Measurements from ENCODE around the gene SRPK2.

The SRPK2 gene

DNA sequence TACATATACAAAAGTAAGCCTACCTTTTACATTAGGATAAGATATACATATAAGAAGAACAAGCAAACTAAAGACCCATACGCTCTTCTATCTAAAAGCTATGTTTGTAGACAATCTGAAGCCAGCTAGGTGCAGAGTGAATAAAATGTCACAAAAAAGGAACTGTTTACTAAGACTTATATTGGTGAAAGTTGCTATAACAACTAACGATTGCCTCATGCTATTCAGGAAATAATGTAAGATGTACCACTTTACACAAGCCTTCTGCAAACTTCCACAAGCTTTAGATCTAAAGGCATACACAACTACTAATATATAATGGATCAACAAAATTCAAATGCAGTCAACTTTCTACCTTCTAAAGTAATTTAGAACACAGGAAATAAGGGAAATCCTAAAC lies 175.1 kb downstream of the SRPK2 start:
- DNase-seq (ENCODE audit: low spot score) (no peak), ATAC-seq (ENCODE audit: low read depth) (no peak)
- H3K4me3 ChIP-seq (ENCODE audit: severe bottlenecking): no peak overlapping the region
- H3K27ac ChIP-seq (ENCODE audit: poor library complexity, severe bottlenecking): no peak overlapping the region
- TF ChIP-seq CTCF (IDR thresholded peaks at IDR 0.05; ENCODE audit: poor library complexity, severe bottlenecking): no peak
- peaks cover 2% of the 10 kb centered on the region for H3K9me3 ChIP-seq (ENCODE audit: severe bottlenecking)
- peaks cover 19% of the 10 kb centered on the region for H3K4me1 ChIP-seq (ENCODE audit: insufficient read depth, poor library complexity, severe bottlenecking)
- no peaks in the 10 kb centered on the region for H3K36me3 ChIP-seq (ENCODE audit: low read depth)
- H3K27me3 ChIP-seq (ENCODE audit: insufficient read depth, poor library complexity, severe bottlenecking): no peaks in the 10 kb centered on the region

DNA sequence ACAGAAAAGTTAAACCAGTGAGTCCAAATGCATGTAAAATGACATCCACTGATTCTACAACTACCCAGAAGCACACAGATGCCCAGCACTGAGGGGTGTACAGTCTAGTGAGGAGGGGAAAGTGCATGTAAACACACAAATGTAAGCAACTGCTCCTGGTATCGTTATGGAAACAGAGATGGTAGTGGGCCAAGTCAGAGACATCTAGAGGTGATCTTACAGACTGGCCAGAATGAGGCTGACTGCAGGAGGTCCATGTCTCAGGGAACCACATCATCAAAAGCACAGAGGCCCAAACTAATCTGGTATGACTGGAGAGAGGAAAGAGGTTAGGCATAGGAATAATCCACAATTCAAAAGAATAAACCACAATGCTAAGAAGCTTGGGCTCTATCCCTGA lies 176.5 kb downstream of the SRPK2 start:
- Histone ChIP-seq H3K4me3 (ENCODE audit: severe bottlenecking) (no peak overlapping the region), H3K4me1 (ENCODE audit: insufficient read depth, poor library complexity, severe bottlenecking) (peaks cover 5% of the 10 kb centered on the region), H3K27ac (ENCODE audit: poor library complexity, severe bottlenecking) (no peak overlapping the region), H3K27me3 (ENCODE audit: insufficient read depth, poor library complexity, severe bottlenecking) (no peaks in the 10 kb centered on the region), H3K9me3 (ENCODE audit: severe bottlenecking) (peaks cover 2% of the 10 kb centered on the region), H3K36me3 (ENCODE audit: low read depth) (no peaks in the 10 kb centered on the region)
- ATAC-seq (ENCODE audit: low read depth): no peak
- TF ChIP-seq CTCF (IDR thresholded peaks at IDR 0.05; ENCODE audit: poor library complexity, severe bottlenecking): no peak
- no peak for DNase-seq (ENCODE audit: low spot score)

DNA sequence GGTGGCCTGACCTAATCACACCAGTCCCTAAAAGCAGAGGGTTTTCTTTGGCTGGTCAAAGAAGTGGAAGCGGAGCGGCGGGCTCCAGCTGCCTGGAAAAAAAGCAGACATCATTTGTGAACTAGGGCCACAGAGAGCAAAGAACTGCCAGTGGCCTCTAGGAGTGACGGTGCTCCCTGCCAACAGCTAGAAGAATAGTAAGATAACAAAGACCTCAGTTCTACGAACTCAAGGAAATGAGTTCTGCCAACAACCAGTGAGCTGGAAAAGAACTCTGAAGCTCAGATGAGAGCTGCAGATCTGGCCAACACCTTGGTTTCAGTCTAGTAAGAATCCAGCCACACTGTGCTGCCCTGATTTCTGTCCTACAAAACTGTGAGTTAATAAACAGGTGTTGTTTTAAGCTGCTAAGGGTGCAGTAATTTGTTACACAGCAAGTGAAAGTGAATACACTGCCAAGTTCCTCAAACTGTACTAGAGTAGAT lies 178.0 kb downstream of the SRPK2 start:
- TF ChIP-seq CTCF (IDR thresholded peaks at IDR 0.05; ENCODE audit: poor library complexity, severe bottlenecking): no peak
- H3K4me1 ChIP-seq (ENCODE audit: insufficient read depth, poor library complexity, severe bottlenecking): no peaks in the 10 kb centered on the region
- no peak overlapping the region for H3K27ac ChIP-seq (ENCODE audit: poor library complexity, severe bottlenecking)
- ATAC-seq (ENCODE audit: low read depth) (no peak), DNase-seq (ENCODE audit: low spot score) (no peak)
- H3K9me3 ChIP-seq (ENCODE audit: severe bottlenecking): peaks cover 2% of the 10 kb centered on the region
- no peaks in the 10 kb centered on the region for H3K36me3 ChIP-seq (ENCODE audit: low read depth)
- no peaks in the 10 kb centered on the region for H3K27me3 ChIP-seq (ENCODE audit: insufficient read depth, poor library complexity, severe bottlenecking)
- no peak overlapping the region for H3K4me3 ChIP-seq (ENCODE audit: severe bottlenecking)

- H3K4me3 ChIP-seq (ENCODE audit: severe bottlenecking): no peak overlapping the region
- TF ChIP-seq CTCF (IDR thresholded peaks at IDR 0.05; ENCODE audit: poor library complexity, severe bottlenecking): no peak
- no peaks in the 10 kb centered on the region for H3K36me3 ChIP-seq (ENCODE audit: low read depth)
- no peak for ATAC-seq (ENCODE audit: low read depth)
- H3K9me3 ChIP-seq (ENCODE audit: severe bottlenecking): peaks cover 2% of the 10 kb centered on the region
- no peak overlapping the region for H3K27ac ChIP-seq (ENCODE audit: poor library complexity, severe bottlenecking)
- no peaks in the 10 kb centered on the region for H3K27me3 ChIP-seq (ENCODE audit: insufficient read depth, poor library complexity, severe bottlenecking)
- DNase-seq (ENCODE audit: low spot score): no peak
- H3K4me1 ChIP-seq (ENCODE audit: insufficient read depth, poor library complexity, severe bottlenecking): no peaks in the 10 kb centered on the region
Measured at GRCh38 chr7:105209870-105210269, 178.9 kb downstream of the SRPK2 start.

DNA sequence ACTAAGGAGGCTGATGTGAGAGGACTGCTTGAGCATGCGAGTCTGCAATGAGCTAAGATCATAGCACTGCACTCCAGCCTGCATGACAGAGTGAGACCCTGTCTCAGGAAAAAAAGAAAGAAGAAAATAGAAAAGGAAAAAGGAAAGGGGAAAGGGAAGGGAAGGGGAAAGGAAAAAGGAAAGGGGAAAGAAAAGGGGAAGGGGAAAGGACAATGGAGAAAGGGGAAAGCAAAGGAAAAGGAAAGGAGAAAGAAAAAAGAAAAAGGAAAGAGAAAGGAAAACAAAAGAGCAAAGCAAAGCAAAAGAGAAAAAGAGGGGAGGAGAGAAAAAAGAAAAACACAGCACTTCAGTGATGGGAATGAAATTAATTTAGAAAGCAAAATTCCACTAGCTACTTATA lies 179.3 kb downstream of the SRPK2 start:
- Histone ChIP-seq H3K27me3 (ENCODE audit: insufficient read depth, poor library complexity, severe bottlenecking) (no peaks in the 10 kb centered on the region), H3K36me3 (ENCODE audit: low read depth) (no peaks in the 10 kb centered on the region), H3K4me3 (ENCODE audit: severe bottlenecking) (no peak overlapping the region), H3K9me3 (ENCODE audit: severe bottlenecking) (peaks cover 2% of the 10 kb centered on the region), H3K27ac (ENCODE audit: poor library complexity, severe bottlenecking) (no peak overlapping the region), H3K4me1 (ENCODE audit: insufficient read depth, poor library complexity, severe bottlenecking) (no peaks in the 10 kb centered on the region)
- ATAC-seq (ENCODE audit: low read depth) (no peak), DNase-seq (ENCODE audit: low spot score) (no peak)
- TF ChIP-seq CTCF (IDR thresholded peaks at IDR 0.05; ENCODE audit: poor library complexity, severe bottlenecking): no peak
